HAP-1 (cell line): Measurements from ENCODE around the gene CPSF3.
"Not testable (repeated sequence)": the region's sequence is repeated elsewhere in the genome, so short reads cannot be mapped to it uniquely, and the experiment has no call there.

ENCODE experiments used
- DNase-seq, 2 experiments: peaks; one replicate each; pipeline ENCODE4 v3.0.0-alpha.2; 2016 to 2020; ENCODE audit warnings: low spot score in 2 of 2
- H3K27me3 ChIP-seq: fragments of 250-450 bp; sonication (Bioruptor Pico); 2 replicates; pipeline ENCODE4 v1.5.1; 2020; ENCODE audit warnings: low read depth, mild to moderate bottlenecking, moderate library complexity
- H3K36me3 ChIP-seq: fragments of 250-450 bp; sonication (Bioruptor Pico); replicated peaks from 2 replicates; pipeline ENCODE4 v1.5.1; 2020; ENCODE audit warnings: mild to moderate bottlenecking
- H3K4me1 ChIP-seq: fragments of 250-450 bp; sonication (Bioruptor Pico); 2 replicates; pipeline ENCODE4 v1.5.1; 2020; ENCODE audit warnings: mild to moderate bottlenecking
- H3K4me3 ChIP-seq: fragments of 250-450 bp; sonication (Bioruptor Pico); 2 replicates; pipeline ENCODE4 v1.5.1; 2020; ENCODE audit warnings: mild to moderate bottlenecking, moderate library complexity
- H3K9me3 ChIP-seq: fragments of 250-450 bp; sonication (Bioruptor Pico); 2 replicates; pipeline ENCODE4 v1.5.1; 2020; ENCODE audit warnings: mild to moderate bottlenecking, moderate library complexity
- in situ Hi-C: fragments of 300-500 bp; cut with MboI; formaldehyde crosslinking; loops from 3 replicates; pipeline ENCODE4 v1.14.3; 2020; ENCODE audit warnings: low sequenced_read_pairs, inconsistent platforms, mixed read lengths

Gene CPSF3

GRCh38 chr2:9388950-9389911, 34.2 kb upstream of the CPSF3 start:
- Histone ChIP-seq H3K27me3 (no peaks in the 10 kb centered on the region), H3K36me3 (peaks cover 13% of the 10 kb centered on the region), H3K4me1 (no peaks in the 10 kb centered on the region), H3K4me3 (no peak overlapping the region), H3K9me3 (no peaks in the 10 kb centered on the region)
- in situ Hi-C loops: no loop called here
- DNase-seq: no peak

- H3K4me1 ChIP-seq: no peaks in the 10 kb centered on the region
- in situ Hi-C loops: no loop called here
- no peak overlapping the region for H3K4me3 ChIP-seq
- peaks cover 14% of the 10 kb centered on the region for H3K36me3 ChIP-seq
- no peaks in the 10 kb centered on the region for H3K27me3 ChIP-seq
- H3K9me3 ChIP-seq: no peaks in the 10 kb centered on the region
- no peak for DNase-seq
These were observed 33.2 kb upstream of the CPSF3 start for GRCh38 chr2:9390151-9390850.

- Histone ChIP-seq H3K36me3 (peaks cover 12% of the 10 kb centered on the region), H3K4me3 (no peak overlapping the region), H3K27me3 (no peaks in the 10 kb centered on the region), H3K9me3 (no peaks in the 10 kb centered on the region), H3K4me1 (no peaks in the 10 kb centered on the region)
- in situ Hi-C loops: no loop called here
- DNase-seq: no peak
These were observed 32.5 kb upstream of the CPSF3 start for GRCh38 chr2:9390991-9391390.

- in situ Hi-C loops: no loop called here
- Histone ChIP-seq H3K4me1 (no peaks in the 10 kb centered on the region), H3K36me3 (peaks cover 12% of the 10 kb centered on the region)
These were observed 31.3 kb upstream of the CPSF3 start for GRCh38 chr2:9391961-9392720.

GRCh38 chr2:9392898-9393765, 30.3 kb upstream of the CPSF3 start:
- H3K27me3 ChIP-seq: no peaks in the 10 kb centered on the region
- H3K4me1 ChIP-seq: no peaks in the 10 kb centered on the region
- peaks cover 12% of the 10 kb centered on the region for H3K36me3 ChIP-seq
- in situ Hi-C loops: no loop called here
- no peak for DNase-seq
- no peak overlapping the region for H3K4me3 ChIP-seq
- no peaks in the 10 kb centered on the region for H3K9me3 ChIP-seq

More at GRCh38 chr2:9391961-9392720, 31.3 kb upstream of the CPSF3 start:
- Histone ChIP-seq H3K27me3 (no peaks in the 10 kb centered on the region), H3K9me3 (no peaks in the 10 kb centered on the region), H3K4me3 (no peak overlapping the region)
- no peak for DNase-seq

- no peak overlapping the region for H3K4me3 ChIP-seq
- in situ Hi-C loops: no loop called here
- DNase-seq: no peak
- peaks cover 5% of the 10 kb centered on the region for H3K36me3 ChIP-seq
- H3K27me3 ChIP-seq: no peaks in the 10 kb centered on the region
- H3K9me3 ChIP-seq: no peaks in the 10 kb centered on the region
- H3K4me1 ChIP-seq: no peaks in the 10 kb centered on the region
These were observed 28.6 kb upstream of the CPSF3 start for GRCh38 chr2:9394816-9395215.

- no peaks in the 10 kb centered on the region for H3K4me1 ChIP-seq
- H3K27me3 ChIP-seq: no peaks in the 10 kb centered on the region
- H3K9me3 ChIP-seq: no peaks in the 10 kb centered on the region
- H3K4me3 ChIP-seq: no peak overlapping the region
- H3K36me3 ChIP-seq: peaks cover 5% of the 10 kb centered on the region; the same call in 1 of the 2 replicates
- no peak for DNase-seq
- in situ Hi-C loops: no loop called here
These were observed 26.3 kb upstream of the CPSF3 start for GRCh38 chr2:9397201-9397600.

GRCh38 chr2:9398251-9398650, 25.2 kb upstream of the CPSF3 start:
- in situ Hi-C loops, H3K9me3 ChIP-seq, H3K4me3 ChIP-seq, H3K4me1 ChIP-seq, DNase-seq, H3K27me3 ChIP-seq: not testable (repeated sequence)
- peaks cover 12% of the 10 kb centered on the region for H3K36me3 ChIP-seq

- H3K27me3 ChIP-seq: no peaks in the 10 kb centered on the region
- no peaks in the 10 kb centered on the region for H3K4me1 ChIP-seq
- no peak for DNase-seq
- peaks cover 14% of the 10 kb centered on the region for H3K36me3 ChIP-seq
- in situ Hi-C loops: no loop called here
- H3K4me3 ChIP-seq: no peak overlapping the region
- H3K9me3 ChIP-seq: no peaks in the 10 kb centered on the region
These were observed 24.3 kb upstream of the CPSF3 start for GRCh38 chr2:9398881-9399780.

- DNase-seq: no peak
- Histone ChIP-seq H3K9me3 (no peaks in the 10 kb centered on the region), H3K36me3 (peaks cover 9% of the 10 kb centered on the region), H3K4me1 (peaks cover 9% of the 10 kb centered on the region), H3K4me3 (no peak overlapping the region), H3K27me3 (no peaks in the 10 kb centered on the region)
- in situ Hi-C loops: no loop called here
These were observed 23.0 kb upstream of the CPSF3 start for GRCh38 chr2:9400268-9401058.

GRCh38 chr2:9401059-9401547, 22.4 kb upstream of the CPSF3 start:
- no peak overlapping the region for H3K4me3 ChIP-seq
- in situ Hi-C loops: no loop called here
- H3K36me3 ChIP-seq: peaks cover 9% of the 10 kb centered on the region
- H3K27me3 ChIP-seq: no peaks in the 10 kb centered on the region
- H3K4me1 ChIP-seq: peaks cover 9% of the 10 kb centered on the region
- DNase-seq: no peak
- no peaks in the 10 kb centered on the region for H3K9me3 ChIP-seq
